Measurements from ENCODE around the gene HDLBP. TPM values are rescaled to one million over a fixed set of nuclear protein-coding genes. Genes with fewer than 3 reads are reported as not detected.
"Not testable (repeated sequence)": the region's sequence is repeated elsewhere in the genome, so short reads cannot be mapped to it uniquely, and the experiment has no call there.

Gene HDLBP
- total RNA-seq, 1 donor from 2014 or later, result 805 TPM

DNA sequence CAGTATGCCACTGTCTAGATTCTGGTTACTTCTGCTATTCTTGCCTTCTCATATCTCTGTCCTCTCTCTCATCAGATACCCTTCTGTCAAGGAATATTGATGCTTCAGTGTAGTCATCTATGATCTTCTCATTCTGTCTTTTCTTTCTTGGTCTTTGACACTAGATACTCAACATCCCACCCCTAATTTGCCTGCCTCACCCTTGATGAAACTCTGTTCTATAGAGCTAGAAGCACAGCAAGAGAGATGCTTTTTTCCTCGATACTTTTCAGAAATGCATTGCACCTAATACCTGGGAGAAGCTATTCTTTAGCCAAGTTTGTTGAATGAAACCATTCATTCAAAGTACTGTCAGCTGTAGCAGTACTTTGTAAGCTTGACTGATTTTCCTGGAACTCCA is 9.8 kb upstream of the HDLBP start:
- FAIRE-seq (no peak), DNase-seq (ENCODE audit: low read depth) (no peak)
- TF ChIP-seq, protein P1, sequence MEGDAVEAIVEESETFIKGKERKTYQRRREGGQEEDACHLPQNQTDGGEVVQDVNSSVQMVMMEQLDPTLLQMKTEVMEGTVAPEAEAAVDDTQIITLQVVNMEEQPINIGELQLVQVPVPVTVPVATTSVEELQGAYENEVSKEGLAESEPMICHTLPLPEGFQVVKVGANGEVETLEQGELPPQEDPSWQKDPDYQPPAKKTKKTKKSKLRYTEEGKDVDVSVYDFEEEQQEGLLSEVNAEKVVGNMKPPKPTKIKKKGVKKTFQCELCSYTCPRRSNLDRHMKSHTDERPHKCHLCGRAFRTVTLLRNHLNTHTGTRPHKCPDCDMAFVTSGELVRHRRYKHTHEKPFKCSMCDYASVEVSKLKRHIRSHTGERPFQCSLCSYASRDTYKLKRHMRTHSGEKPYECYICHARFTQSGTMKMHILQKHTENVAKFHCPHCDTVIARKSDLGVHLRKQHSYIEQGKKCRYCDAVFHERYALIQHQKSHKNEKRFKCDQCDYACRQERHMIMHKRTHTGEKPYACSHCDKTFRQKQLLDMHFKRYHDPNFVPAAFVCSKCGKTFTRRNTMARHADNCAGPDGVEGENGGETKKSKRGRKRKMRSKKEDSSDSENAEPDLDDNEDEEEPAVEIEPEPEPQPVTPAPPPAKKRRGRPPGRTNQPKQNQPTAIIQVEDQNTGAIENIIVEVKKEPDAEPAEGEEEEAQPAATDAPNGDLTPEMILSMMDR (IDR thresholded peaks at IDR 0.05; ENCODE audit: insufficient read depth, low read length, severe bottlenecking), result no peak
- Histone ChIP-seq H3K4me3 (ENCODE audit: low read depth, low read length) (no peak overlapping the region), H3K27me3 (ENCODE audit: control insufficient read depth, insufficient read depth, low read length) (no peaks in the 10 kb centered on the region), H3K36me3 (ENCODE audit: control insufficient read depth, insufficient read depth, low read length) (peaks cover 7% of the 10 kb centered on the region)

DNA sequence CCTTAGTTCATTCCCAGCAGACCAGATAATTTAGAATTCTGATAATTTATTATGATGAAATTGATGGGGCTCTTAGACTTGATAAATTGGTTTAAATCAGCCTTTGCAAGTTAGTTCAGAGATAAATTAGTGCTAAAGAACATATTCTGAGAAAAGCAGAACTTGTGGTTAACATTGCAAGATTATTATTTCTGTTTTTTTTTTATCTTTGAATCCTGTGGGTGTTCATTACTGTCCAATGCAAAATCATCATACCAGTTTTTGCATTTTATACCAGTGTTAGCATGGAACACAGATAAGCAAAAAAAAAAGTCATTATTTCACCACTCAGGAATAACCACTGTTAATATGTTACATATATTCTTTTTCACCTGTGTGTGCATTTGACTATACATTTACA is 9.3 kb upstream of the HDLBP start:
- FAIRE-seq (no peak), DNase-seq (ENCODE audit: low read depth) (no peak)
- Histone ChIP-seq H3K4me3 (ENCODE audit: low read depth, low read length) (no peak overlapping the region), H3K36me3 (ENCODE audit: control insufficient read depth, insufficient read depth, low read length) (peaks cover 7% of the 10 kb centered on the region), H3K27me3 (ENCODE audit: control insufficient read depth, insufficient read depth, low read length) (no peaks in the 10 kb centered on the region)
- TF ChIP-seq, protein P1 (IDR thresholded peaks at IDR 0.05; ENCODE audit: insufficient read depth, low read length, severe bottlenecking), result no peak

DNA sequence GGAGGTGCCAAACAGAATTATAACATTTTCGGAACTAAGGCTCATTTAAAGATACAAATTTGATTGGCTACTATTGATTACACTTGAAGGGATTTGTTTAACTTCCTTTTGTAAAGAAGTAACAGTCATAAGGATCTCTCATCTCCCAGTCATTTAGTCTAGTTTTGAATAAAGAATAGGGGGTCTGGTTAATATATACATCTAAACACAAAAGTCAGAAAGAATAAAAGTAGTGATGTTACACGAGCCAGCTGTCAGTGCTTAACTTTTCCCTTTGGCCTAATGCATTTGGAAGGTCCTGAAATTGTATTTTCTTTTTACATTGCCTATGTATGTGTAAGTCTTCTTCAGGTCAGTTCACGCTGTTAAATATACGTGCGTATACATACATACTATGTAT is 8.3 kb upstream of the HDLBP start:
- no peak for DNase-seq (ENCODE audit: low read depth)
- TF ChIP-seq, protein P1 (IDR thresholded peaks at IDR 0.05; ENCODE audit: insufficient read depth, low read length, severe bottlenecking), result no peak
- Histone ChIP-seq H3K4me3 (ENCODE audit: low read depth, low read length) (no peak overlapping the region), H3K36me3 (ENCODE audit: control insufficient read depth, insufficient read depth, low read length) (peaks cover 7% of the 10 kb centered on the region), H3K27me3 (ENCODE audit: control insufficient read depth, insufficient read depth, low read length) (no peaks in the 10 kb centered on the region)
- FAIRE-seq, result no peak

DNA sequence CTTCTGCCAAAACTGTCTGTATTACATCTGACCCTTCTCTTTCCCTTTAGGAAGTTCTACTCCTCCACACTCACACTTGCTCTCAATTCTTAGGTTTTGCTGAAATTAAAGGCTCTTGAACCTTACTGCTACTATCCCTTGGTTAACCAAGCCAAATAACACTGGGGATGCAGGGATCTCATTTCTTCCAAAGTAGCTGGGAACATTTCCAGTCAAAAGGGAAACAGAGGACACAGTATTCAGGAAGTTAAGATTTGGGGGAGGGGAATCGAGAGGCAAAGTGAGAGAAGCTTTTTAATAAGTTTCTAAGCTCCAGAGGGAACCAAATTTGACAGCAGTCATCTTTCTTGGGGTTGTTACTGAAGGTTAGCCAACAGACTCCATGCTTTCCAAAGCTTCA is 6.4 kb upstream of the HDLBP start:
- DNase-seq (ENCODE audit: low read depth), result no peak
- no peak for FAIRE-seq
- Histone ChIP-seq H3K36me3 (ENCODE audit: control insufficient read depth, insufficient read depth, low read length) (peaks cover 7% of the 10 kb centered on the region), H3K4me3 (ENCODE audit: low read depth, low read length) (no peak overlapping the region), H3K27me3 (ENCODE audit: control insufficient read depth, insufficient read depth, low read length) (no peaks in the 10 kb centered on the region)
- TF ChIP-seq, protein P1 (IDR thresholded peaks at IDR 0.05; ENCODE audit: insufficient read depth, low read length, severe bottlenecking), result no peak

DNA sequence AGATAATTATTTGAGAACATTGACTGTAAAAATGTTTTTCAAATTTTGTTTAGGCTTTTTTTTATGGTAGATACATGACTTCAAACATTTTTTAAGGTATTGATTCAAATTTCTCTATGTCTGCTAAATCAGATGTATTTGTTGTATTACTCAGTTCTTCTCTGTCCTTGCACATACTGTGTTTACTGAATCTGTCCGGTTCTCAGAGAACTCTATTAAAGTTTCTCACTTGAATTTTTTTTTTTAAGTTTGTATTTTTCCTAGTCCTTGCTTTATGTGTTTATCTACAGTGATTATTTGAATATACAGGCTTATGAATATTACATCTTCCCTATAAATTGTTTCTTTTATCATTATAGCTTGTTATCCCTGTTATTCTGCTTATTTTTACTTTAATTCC is 5.6 kb upstream of the HDLBP start:
- TF ChIP-seq, protein P1 (IDR thresholded peaks at IDR 0.05; ENCODE audit: insufficient read depth, low read length, severe bottlenecking), result no peak
- Histone ChIP-seq H3K36me3 (ENCODE audit: control insufficient read depth, insufficient read depth, low read length) (peaks cover 5% of the 10 kb centered on the region), H3K4me3 (ENCODE audit: low read depth, low read length) (no peak overlapping the region), H3K27me3 (ENCODE audit: control insufficient read depth, insufficient read depth, low read length) (no peaks in the 10 kb centered on the region)
- FAIRE-seq (no peak), DNase-seq (ENCODE audit: low read depth) (no peak)

DNA sequence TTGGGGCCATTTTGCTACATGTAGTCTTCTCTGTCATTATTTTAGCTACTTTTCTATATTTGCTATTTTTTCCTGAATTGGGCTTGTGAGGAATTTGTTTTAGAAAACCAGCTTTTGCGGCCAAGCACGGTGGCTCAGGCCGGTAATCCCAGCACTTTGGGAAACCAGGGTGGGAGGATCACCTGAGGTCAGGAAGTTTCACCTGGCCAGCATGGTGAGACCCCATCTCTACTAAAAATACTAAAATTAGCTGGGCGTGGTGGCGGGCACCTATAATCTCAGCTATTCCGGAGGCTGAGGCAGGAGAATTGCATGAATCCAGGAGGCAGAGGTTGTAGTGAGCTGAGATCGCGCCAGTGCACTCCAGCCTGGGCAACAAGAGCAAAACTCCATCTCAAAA is 4.9 kb upstream of the HDLBP start:
- TF ChIP-seq, protein P1 (IDR thresholded peaks at IDR 0.05; ENCODE audit: insufficient read depth, low read length, severe bottlenecking), result no peak
- DNase-seq (ENCODE audit: low read depth) (no peak), FAIRE-seq (no peak)
- Histone ChIP-seq H3K36me3 (ENCODE audit: control insufficient read depth, insufficient read depth, low read length) (peaks cover 5% of the 10 kb centered on the region), H3K4me3 (ENCODE audit: low read depth, low read length) (no peak overlapping the region), H3K27me3 (ENCODE audit: control insufficient read depth, insufficient read depth, low read length) (no peaks in the 10 kb centered on the region)

DNA sequence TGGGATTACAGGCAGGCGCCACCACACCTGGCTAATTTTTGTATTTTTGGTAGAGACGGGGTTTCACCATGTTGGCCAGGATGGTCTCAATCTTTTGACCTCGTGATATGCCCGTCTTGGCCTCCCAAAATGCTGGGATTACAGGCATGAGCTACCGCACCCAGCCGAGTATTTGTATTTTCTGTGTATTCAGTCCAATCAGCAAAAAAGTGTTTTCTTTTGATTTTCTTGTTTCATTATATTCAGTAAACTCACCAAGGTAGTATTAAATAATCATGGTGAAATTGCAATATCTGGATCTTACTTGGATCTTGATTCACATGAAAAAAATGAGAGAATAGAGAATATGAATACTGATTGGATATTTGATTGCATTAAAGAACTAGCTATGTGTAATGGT is 3.4 kb upstream of the HDLBP start:
- H3K36me3 ChIP-seq (ENCODE audit: control insufficient read depth, insufficient read depth, low read length); FAIRE-seq; H3K4me3 ChIP-seq (ENCODE audit: low read depth, low read length); DNase-seq (ENCODE audit: low read depth); H3K27me3 ChIP-seq (ENCODE audit: control insufficient read depth, insufficient read depth, low read length): not testable (repeated sequence)

Measured in bronchial epithelial cell (primary cell).